HG02623 (cell line): ENCODE data around the gene RPGRIP1.
"Not testable (repeated sequence)": the region's sequence is repeated elsewhere in the genome, so short reads cannot be mapped to it uniquely, and the experiment has no call there.

ENCODE experiments used
- ATAC-seq: cut with Tn5 transposase; IDR thresholded peaks from one replicate; pipeline ENCODE4 v1.9.1; 2021; ENCODE audit warnings: moderate library complexity; ENCODE audit not compliant: unreplicated experiment

Gene RPGRIP1

DNA sequence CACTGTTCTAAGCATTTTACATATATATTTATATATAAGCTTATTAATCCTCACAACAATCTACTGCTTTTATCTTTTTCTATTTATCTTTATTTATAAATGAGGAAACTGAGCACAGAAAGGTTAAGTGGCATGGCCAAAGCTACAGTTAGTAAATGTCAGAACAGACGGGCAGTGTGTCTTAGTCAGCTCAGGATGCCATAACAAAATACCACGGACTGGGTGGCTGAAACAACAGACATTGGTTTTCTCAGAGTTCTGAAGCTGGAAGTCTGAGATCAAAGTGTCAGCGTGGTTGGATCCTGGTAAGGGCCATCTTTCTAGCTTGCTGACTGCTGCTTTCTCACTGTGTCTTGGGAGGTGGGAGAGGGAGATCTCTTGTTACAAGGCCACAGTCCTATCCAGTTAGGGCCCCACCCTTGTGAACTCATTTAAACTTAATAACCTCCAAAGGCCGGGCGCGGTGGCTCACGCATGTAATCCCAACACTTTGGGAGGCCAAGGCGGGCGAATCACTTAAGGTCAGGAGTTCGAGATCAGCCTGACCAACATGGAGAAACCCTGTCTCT is 19.8 kb downstream of the RPGRIP1 start:
- no peak for ATAC-seq

DNA sequence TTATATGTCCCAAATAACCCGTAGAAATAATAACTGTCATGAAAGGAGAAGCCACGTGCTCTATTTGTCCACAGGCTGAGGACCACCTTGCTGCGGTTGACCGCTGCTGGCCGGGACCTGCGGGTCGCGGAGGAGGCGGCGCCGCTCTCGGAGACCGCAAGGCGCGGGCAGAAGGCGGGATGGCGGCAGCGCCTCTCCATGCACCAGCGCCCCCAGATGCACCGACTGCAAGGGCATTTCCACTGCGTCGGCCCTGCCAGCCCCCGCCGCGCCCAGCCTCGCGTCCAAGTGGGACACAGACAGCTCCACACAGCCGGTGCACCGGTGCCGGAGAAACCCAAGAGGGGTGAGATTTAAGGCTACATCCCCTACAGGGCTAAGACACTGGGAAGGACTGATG is 21.0 kb downstream of the RPGRIP1 start:
- ATAC-seq: no peak

DNA sequence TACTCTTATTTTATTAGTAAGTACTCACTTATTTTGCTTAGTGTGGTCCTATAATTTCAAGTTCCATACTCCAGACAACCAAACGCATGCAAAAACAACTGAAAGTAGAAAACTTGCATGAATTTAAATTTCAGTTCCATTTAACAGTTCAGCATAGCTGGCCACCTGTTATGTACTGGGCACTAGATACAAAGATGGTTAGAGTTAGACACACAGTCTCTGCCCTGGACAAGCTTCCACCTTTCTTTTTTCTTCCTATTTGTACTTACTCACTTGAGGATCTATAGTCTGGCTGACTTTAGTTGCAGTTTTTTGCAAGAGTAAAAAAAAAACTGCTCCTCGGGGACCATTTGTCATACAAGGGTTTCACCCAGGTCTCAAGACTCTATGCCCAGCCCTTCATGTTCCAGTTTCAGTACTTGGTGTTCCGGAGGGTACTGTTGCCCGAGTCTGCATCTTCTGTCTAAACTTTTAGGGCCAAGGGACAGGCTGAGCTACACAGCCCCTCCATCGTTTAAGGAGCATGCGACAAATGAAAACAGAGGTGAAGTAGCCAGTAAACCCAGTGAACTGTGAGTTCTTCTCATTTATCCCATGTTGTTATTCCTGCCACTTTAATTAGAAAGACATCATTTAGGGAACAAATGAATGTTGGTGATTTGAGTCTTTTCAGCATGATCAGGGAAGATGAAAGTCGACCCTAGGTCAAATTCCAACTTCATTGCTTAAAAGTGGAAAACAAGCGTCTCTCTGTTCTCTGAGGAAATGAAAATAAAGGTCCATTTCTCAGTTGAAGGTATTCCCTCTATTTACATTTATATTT is 22.3 kb downstream of the RPGRIP1 start:
- ATAC-seq: no peak

DNA sequence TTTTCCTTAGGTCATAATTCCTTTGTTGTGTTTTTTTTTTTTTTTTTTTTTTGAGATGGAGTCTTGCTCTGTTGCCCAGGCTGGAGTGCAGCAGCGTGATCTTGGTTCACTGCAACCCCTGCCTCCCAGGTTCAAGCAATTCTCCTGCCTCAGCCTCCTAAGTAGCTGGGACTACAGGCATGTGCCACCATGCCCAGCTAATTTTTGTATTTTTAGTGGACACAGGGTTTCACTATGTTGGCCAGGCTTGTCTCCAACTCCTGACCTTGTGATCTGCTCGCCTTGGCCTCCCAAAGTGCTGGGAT is 22.9 kb downstream of the RPGRIP1 start:
- not testable (repeated sequence) for ATAC-seq

DNA sequence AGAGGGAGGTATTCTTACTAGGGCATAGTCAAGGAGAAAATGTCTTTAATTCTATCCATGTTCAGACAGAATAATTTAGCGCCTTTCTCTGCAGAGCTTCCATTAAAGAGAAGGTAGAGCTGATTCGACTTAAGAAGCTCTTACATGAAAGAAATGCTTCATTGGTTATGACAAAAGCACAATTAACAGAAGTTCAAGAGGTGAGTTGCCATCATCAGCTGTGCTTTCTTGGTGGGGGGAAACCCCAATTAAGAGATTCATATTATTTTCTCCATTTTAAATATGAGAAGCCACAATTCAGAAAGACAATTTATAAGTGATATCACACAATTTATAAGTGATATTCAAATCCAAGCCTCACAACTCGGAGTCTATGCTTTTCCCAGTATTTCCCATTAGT is 27.8 kb downstream of the RPGRIP1 start:
- no peak for ATAC-seq

DNA sequence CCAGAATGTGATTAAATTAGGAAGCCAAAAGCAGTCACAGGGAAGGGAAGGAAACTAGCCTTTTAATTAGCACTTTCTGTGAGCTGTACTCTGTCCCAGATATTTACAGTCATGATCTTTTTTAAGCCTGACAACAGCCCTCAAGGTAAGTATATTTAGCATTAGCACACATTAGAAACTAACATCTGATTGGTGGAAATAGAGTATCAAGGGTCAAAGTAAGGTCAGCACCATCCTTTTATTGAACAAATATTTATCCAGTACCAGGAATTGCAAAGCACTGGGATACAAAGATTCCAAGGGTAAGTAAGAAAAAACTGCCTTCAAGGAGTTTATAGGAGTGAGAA is 28.2 kb downstream of the RPGRIP1 start:
- ATAC-seq: no peak

DNA sequence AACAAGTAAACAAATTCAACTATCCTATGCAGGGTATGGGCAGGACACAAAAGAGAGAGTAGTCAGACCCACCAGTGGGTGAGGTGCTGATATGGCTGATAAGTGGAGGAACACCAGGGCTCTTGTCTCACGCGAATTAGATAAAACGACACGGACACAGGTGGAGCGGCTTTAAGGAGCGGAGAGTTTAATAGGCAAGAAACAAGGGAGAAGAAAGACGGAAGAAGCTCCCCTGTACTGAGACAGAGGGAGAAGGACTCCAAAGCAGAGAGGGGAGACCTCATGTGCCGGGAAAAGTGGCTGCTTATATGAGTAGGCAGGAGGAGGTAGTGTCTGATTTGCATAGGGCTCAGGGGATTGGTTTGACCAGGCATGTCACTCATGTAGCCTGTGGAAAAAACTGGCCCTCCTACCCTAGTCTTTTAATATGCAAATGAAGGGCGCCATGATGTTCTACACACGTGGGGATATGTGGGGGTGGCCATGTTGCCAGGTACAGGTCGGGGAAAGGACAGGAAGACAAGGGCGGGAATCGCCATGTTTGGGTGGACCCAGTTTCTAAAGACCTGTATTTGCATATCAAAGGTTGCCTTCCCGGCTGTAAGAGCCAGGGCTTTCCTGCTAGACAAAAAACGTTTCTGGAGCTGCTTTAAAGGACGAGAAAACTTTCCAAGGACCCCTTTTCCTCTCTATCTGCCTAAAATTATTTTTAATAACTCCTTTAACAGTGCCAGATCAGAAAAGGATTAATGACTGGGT is 28.8 kb downstream of the RPGRIP1 start:
- ATAC-seq: peak; percentile 75

DNA sequence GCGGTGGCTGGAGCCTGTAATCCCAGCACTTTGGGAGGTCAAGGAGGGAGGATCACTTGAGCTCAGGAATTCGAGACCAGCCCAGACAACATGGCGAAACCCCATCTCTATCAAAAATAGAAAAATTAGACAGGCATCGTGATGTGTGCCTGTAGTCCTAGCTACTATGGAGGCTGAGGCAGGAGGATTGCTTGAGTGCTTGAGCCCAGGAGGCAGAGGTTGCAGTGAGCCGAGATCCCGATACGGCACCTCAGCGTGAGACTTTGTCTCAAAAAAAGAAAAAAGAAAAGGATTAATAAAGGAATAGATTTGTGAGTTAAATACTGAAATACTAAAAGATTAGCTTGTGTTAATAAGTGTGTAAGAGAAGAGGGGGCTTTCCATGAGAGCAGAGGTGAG is 29.4 kb downstream of the RPGRIP1 start:
- ATAC-seq: no peak

DNA sequence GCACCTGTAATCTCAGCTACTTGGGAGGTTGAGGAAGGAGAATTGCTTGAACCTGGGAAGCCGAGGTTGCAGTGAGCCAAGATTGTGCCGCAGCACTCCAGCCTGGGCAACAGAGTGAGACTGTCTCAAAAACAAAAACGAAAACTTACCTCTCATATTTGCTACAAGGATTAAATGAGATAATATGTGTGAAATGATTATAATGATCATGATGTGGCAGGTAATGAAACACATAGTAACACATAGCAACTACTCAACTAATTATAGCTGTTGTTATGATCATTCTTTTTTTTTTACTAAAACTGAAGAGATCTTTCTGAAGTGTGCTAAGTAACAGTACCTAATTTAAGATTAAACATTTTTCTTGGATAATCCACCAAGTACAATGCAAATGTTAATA is 30.1 kb downstream of the RPGRIP1 start:
- no peak for ATAC-seq

DNA sequence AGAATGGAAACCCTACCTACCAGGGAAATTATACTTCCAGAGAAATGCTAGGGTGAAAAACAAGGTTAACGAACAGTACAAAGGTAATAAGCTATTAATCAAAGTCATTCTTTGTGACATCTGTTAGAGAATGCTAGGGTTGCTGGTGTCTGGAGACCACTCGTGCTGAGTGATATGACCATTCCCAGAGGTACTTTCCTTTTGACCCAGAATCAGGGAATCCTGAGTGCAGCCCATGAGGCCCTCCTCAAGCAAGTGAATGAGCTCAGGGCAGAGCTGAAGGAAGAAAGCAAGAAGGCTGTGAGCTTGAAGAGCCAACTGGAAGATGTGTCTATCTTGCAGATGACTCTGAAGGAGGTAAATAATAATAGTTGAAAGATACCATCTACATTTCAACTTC is 31.7 kb downstream of the RPGRIP1 start:
- no peak for ATAC-seq

DNA sequence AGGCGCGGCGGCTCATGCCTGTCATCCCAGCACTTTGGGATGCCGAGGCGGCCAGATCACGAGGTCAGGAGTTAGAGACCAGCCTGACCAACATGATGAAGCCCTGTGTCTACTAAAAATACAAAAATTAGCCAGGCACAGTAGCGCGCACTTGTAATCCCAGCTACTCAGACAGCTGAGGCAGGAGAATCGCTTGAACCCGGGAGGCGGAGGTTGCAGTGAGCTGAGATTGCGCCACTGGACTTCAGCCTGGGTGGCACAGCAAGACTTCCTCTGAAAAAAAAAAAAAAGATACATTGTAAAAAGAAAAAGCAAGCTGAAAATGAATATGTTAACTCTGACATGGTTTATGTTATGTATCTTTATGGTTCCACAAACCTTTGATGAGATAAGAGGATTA is 33.6 kb downstream of the RPGRIP1 start:
- no peak for ATAC-seq

DNA sequence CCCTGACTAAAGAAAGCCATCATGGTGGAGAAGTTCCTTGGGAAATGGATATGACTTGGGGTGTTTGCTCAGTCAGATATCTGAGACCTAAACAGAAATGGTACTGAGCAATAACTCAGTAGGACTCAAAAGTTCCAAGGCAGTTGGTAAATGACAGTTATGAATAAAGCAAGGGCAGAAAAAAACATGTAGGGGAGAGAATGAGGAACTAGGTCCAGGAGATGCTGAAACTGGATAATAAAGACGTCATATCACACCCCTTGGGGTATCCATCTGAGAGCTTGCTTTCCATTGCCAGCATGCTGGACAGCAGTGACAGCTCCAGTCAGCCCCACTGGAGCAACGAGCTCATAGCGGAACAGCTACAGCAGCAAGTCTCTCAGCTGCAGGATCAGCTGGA is 37.5 kb downstream of the RPGRIP1 start:
- ATAC-seq: no peak

DNA sequence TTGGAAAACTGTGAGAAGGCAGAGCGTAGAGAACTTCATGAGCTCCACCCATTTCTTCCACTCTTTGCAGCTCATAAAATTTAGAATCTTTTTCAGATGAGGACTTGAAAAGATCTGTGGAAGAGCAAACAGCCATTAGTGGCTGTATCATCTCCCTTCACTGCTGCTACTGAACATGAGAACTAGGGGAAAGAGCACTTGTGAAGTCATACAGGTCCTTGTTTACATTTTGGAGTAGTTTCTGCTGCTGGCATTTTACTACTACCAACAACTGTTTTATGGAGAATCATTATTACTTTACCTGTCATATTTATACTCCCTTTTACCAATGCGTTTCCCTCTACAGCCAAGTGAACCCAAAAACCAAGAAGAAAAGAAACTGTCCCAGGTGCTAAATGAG is 41.0 kb downstream of the RPGRIP1 start:
- no peak for ATAC-seq

DNA sequence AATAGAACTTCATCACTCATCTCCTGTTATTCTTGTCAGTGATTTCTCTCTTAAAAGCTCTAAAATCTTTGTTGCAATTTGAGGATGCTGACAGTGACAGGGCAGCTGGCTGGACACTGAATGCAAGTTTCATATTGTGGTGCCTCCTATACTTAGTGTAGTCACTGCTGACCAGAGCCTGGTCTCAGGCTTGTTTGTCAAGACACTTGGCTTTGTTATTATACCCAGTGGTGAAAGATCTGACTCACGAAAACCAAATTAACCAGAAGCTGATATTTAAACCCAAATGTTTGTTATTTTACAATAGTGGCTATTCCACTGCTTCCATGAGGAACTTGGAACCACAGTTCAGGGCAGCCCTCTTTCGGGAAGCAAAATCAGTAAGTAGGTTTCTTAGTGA is 42.8 kb downstream of the RPGRIP1 start:
- ATAC-seq: no peak

DNA sequence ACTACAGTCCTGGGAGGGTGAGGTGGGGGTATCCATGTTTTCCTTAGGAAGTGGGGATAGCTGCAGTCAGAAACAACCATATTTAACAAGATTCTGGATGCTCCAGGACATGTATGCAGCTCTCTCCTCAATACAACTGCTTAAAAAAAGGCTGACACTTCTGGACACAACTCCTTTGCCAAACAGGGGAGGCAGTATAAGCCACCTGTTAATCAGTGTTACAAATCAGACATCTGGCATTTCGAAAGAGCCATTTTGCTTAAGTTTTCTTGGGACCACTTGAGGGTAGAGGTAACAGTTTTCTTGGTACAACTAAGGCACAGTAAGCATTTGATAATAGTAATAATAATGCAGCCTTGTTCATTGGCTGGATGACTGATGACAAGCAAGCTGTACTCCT is 47.1 kb downstream of the RPGRIP1 start:
- ATAC-seq: no peak
